ENCODE measurements around the gene MED29. TPM values are rescaled to one million over a fixed set of nuclear protein-coding genes. Genes with fewer than 3 reads are reported as not detected.

MED29 gene
- total RNA-seq, 1 experiment from 2014 or later: 42.9 TPM

DNA sequence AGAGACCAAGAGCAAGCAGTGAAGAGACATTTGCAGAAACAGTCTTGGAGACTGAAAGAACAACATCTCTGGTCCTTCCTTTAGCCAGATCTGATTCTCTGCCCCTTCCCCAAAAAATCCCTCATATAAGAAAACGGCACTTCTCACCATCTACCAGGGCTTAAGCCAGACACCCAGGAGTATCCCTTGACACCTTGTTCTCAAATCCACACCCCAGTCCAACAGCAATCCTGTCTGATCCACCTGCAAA lies 19.6 kb downstream of the MED29 start (continued):
- TF ChIP-seq ZBTB21 (CRISPR knock-in tag; IDR thresholded peaks at IDR 0.05; ENCODE audit: borderline replicate concordance): no peak
- TF ChIP-seq, protein P1, sequence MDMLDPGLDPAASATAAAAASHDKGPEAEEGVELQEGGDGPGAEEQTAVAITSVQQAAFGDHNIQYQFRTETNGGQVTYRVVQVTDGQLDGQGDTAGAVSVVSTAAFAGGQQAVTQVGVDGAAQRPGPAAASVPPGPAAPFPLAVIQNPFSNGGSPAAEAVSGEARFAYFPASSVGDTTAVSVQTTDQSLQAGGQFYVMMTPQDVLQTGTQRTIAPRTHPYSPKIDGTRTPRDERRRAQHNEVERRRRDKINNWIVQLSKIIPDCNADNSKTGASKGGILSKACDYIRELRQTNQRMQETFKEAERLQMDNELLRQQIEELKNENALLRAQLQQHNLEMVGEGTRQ (CRISPR knock-in tag; IDR thresholded peaks at IDR 0.05): no peak
- TF ChIP-seq ZNF121 (CRISPR knock-in tag; IDR thresholded peaks at IDR 0.05): no peak
- TF ChIP-seq SP1 (CRISPR knock-in tag; conservative IDR thresholded peaks at IDR 0.05): no peak
- no peak for TF ChIP-seq TP53 (CRISPR knock-in tag; IDR thresholded peaks at IDR 0.05)
- no peak for TF ChIP-seq HMGA2 (CRISPR knock-in tag; IDR thresholded peaks at IDR 0.05)
- TF ChIP-seq, protein P2, sequence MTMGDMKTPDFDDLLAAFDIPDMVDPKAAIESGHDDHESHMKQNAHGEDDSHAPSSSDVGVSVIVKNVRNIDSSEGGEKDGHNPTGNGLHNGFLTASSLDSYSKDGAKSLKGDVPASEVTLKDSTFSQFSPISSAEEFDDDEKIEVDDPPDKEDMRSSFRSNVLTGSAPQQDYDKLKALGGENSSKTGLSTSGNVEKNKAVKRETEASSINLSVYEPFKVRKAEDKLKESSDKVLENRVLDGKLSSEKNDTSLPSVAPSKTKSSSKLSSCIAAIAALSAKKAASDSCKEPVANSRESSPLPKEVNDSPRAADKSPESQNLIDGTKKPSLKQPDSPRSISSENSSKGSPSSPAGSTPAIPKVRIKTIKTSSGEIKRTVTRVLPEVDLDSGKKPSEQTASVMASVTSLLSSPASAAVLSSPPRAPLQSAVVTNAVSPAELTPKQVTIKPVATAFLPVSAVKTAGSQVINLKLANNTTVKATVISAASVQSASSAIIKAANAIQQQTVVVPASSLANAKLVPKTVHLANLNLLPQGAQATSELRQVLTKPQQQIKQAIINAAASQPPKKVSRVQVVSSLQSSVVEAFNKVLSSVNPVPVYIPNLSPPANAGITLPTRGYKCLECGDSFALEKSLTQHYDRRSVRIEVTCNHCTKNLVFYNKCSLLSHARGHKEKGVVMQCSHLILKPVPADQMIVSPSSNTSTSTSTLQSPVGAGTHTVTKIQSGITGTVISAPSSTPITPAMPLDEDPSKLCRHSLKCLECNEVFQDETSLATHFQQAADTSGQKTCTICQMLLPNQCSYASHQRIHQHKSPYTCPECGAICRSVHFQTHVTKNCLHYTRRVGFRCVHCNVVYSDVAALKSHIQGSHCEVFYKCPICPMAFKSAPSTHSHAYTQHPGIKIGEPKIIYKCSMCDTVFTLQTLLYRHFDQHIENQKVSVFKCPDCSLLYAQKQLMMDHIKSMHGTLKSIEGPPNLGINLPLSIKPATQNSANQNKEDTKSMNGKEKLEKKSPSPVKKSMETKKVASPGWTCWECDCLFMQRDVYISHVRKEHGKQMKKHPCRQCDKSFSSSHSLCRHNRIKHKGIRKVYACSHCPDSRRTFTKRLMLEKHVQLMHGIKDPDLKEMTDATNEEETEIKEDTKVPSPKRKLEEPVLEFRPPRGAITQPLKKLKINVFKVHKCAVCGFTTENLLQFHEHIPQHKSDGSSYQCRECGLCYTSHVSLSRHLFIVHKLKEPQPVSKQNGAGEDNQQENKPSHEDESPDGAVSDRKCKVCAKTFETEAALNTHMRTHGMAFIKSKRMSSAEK (CRISPR knock-in tag; IDR thresholded peaks at IDR 0.05; ENCODE audit: borderline replicate concordance): no peak
- TF ChIP-seq, protein P3, sequence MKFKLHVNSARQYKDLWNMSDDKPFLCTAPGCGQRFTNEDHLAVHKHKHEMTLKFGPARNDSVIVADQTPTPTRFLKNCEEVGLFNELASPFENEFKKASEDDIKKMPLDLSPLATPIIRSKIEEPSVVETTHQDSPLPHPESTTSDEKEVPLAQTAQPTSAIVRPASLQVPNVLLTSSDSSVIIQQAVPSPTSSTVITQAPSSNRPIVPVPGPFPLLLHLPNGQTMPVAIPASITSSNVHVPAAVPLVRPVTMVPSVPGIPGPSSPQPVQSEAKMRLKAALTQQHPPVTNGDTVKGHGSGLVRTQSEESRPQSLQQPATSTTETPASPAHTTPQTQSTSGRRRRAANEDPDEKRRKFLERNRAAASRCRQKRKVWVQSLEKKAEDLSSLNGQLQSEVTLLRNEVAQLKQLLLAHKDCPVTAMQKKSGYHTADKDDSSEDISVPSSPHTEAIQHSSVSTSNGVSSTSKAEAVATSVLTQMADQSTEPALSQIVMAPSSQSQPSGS (CRISPR knock-in tag; IDR thresholded peaks at IDR 0.05; ENCODE audit: borderline replicate concordance, low read depth): no peak
- TF ChIP-seq NFE2L1 (CRISPR knock-in tag; IDR thresholded peaks at IDR 0.05): no peak

DNA sequence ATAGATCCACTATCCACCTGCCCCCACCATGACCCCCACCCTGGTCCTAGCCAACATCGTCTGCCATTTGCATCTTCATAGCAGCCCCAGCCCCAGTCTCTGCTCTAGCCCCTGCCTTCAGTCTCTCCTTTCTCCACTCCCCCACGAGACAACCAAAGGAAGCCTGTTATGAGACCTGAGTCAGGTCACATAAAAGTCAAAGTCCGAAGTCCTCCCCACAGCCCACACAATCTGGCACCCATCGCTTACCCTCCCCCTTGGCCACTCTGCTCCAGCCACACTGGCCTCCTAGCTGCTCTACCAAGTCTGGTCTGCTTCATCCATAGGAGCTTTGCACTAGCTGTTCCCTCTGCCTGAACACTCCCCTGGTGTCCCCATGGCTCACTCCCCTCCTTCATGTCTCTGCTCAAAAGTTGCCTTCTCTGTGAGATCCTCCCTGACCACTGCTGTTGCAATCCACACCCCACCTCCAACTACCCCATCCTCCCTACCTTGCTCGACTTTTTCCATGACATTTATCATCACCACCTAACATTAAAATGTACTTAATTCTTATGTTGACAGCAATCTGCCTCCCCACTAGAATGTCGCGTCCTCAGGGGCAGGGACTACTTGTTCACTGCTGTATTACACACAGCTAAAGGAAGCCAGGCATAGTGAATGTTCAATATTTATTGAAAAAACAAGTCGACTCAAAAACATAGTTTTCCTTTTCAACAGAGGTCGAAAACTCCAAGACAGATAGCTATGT lies 20.1 kb downstream of the MED29 start:
- Mint-ChIP-seq H3K4me3 (peak overlapping the region; percentile 99), H3K36me3 (peaks cover 8% of the 10 kb centered on the region; the same call in 1 of the 2 replicates), H3K27ac (peak overlapping the region; percentile 84), H3K27me3 (ENCODE audit: low read depth) (no peaks in the 10 kb centered on the region), H3K9me3 (no peaks in the 10 kb centered on the region), H3K4me1 (peaks cover 48% of the 10 kb centered on the region)
- ATAC-seq: no peak
- ChIA-PET POLR2A (interaction anchor here (0.5 to 2.3 kb wide), 7 partner anchors 8 to 81 kb away, joined by 5 to 11 read pairs (median 8); partner anchors contain the start of genes MED29, PAF1 and RPS16), CTCF (interaction anchor here (0.5 to 2.3 kb wide), 9 partner anchors 10 to 99 kb away, joined by 3 to 43 read pairs (median 5); partner anchors contain the start of genes MED29 and PAF1)
- no peak for DNase-seq (ENCODE audit: low spot score)
- TF ChIP-seq ZNF317 (CRISPR knock-in tag; IDR thresholded peaks at IDR 0.05; ENCODE audit: borderline replicate concordance, low read depth): no peak
- TF ChIP-seq, protein P4, sequence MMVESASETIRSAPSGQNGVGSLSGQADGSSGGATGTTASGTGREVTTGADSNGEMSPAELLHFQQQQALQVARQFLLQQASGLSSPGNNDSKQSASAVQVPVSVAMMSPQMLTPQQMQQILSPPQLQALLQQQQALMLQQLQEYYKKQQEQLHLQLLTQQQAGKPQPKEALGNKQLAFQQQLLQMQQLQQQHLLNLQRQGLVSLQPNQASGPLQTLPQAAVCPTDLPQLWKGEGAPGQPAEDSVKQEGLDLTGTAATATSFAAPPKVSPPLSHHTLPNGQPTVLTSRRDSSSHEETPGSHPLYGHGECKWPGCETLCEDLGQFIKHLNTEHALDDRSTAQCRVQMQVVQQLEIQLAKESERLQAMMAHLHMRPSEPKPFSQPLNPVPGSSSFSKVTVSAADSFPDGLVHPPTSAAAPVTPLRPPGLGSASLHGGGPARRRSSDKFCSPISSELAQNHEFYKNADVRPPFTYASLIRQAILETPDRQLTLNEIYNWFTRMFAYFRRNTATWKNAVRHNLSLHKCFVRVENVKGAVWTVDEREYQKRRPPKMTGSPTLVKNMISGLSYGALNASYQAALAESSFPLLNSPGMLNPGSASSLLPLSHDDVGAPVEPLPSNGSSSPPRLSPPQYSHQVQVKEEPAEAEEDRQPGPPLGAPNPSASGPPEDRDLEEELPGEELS (CRISPR knock-in tag; IDR thresholded peaks at IDR 0.05): no peak
- no peak for TF ChIP-seq KAT7 (CRISPR knock-in tag; IDR thresholded peaks at IDR 0.05; ENCODE audit: borderline replicate concordance)
- TF ChIP-seq, protein P5, sequence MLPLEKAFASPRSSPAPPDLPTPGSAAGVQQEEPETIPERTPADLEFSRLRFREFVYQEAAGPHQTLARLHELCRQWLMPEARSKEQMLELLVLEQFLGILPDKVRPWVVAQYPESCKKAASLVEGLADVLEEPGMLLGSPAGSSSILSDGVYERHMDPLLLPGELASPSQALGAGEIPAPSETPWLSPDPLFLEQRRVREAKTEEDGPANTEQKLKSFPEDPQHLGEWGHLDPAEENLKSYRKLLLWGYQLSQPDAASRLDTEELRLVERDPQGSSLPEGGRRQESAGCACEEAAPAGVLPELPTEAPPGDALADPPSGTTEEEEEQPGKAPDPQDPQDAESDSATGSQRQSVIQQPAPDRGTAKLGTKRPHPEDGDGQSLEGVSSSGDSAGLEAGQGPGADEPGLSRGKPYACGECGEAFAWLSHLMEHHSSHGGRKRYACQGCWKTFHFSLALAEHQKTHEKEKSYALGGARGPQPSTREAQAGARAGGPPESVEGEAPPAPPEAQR (CRISPR knock-in tag; IDR thresholded peaks at IDR 0.05): no peak
- TF ChIP-seq NFYB (CRISPR knock-in tag; conservative IDR thresholded peaks at IDR 0.05; ENCODE audit: low read depth): no peak
- no peak for TF ChIP-seq TP53 (CRISPR knock-in tag; IDR thresholded peaks at IDR 0.05)
- no peak for TF ChIP-seq ZNF219 (CRISPR knock-in tag; IDR thresholded peaks at IDR 0.05; ENCODE audit: borderline replicate concordance)
- no peak for TF ChIP-seq JUN (CRISPR knock-in tag; IDR thresholded peaks at IDR 0.05)
- no peak for TF ChIP-seq ELF4 (CRISPR knock-in tag; IDR thresholded peaks at IDR 0.05; ENCODE audit: low read depth)
- TF ChIP-seq, protein P6, sequence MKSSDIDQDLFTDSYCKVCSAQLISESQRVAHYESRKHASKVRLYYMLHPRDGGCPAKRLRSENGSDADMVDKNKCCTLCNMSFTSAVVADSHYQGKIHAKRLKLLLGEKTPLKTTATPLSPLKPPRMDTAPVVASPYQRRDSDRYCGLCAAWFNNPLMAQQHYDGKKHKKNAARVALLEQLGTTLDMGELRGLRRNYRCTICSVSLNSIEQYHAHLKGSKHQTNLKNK (CRISPR knock-in tag; IDR thresholded peaks at IDR 0.05): no peak
- no peak for TF ChIP-seq NR3C1 (CRISPR knock-in tag; conservative IDR thresholded peaks at IDR 0.05; ENCODE audit: low read depth)
- TF ChIP-seq, protein P7, sequence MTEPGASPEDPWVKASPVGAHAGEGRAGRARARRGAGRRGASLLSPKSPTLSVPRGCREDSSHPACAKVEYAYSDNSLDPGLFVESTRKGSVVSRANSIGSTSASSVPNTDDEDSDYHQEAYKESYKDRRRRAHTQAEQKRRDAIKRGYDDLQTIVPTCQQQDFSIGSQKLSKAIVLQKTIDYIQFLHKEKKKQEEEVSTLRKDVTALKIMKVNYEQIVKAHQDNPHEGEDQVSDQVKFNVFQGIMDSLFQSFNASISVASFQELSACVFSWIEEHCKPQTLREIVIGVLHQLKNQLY (CRISPR knock-in tag; IDR thresholded peaks at IDR 0.05): no peak
- TF ChIP-seq, protein P8, sequence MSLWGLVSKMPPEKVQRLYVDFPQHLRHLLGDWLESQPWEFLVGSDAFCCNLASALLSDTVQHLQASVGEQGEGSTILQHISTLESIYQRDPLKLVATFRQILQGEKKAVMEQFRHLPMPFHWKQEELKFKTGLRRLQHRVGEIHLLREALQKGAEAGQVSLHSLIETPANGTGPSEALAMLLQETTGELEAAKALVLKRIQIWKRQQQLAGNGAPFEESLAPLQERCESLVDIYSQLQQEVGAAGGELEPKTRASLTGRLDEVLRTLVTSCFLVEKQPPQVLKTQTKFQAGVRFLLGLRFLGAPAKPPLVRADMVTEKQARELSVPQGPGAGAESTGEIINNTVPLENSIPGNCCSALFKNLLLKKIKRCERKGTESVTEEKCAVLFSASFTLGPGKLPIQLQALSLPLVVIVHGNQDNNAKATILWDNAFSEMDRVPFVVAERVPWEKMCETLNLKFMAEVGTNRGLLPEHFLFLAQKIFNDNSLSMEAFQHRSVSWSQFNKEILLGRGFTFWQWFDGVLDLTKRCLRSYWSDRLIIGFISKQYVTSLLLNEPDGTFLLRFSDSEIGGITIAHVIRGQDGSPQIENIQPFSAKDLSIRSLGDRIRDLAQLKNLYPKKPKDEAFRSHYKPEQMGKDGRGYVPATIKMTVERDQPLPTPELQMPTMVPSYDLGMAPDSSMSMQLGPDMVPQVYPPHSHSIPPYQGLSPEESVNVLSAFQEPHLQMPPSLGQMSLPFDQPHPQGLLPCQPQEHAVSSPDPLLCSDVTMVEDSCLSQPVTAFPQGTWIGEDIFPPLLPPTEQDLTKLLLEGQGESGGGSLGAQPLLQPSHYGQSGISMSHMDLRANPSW (CRISPR knock-in tag; conservative IDR thresholded peaks at IDR 0.05; ENCODE audit: low read depth): no peak
- TF ChIP-seq TEAD4 (CRISPR knock-in tag; IDR thresholded peaks at IDR 0.05): no peak

All from WTC11 (cell line).